Panc1 (cell line): ENCODE measurements around the gene RAB26. TPM values are rescaled to one million over a fixed set of nuclear protein-coding genes. Genes with fewer than 3 reads are reported as not detected.
A peak's percentile ranks its signal among the peaks of the same experiment; 100 is the strongest.

Experiments
- ATAC-seq: fragments of 200-7000 bp; cut with Tn5 transposase; 2 replicates; pipeline ENCODE4 v1.9.1; 2020; ENCODE audit warnings: mild to moderate bottlenecking, moderate library complexity
- BruUV-seq: library from RNA; stranded (reverse); fragments of 400-500 nt; replicated peaks from 2 replicates; lab custom pipeline; 2021; lab: Mats Ljungman, UMichigan
- CTCF ChIA-PET: fragments of 300-600 bp; sonication (Branson Sonifier 250); formaldehyde crosslinking; loops from one replicate; lab custom pipeline; 2022; ENCODE audit warnings: antibody characterized with exemption; lab: Charles Lee
- POLR2A ChIA-PET: fragments of 300-600 bp; sonication (Branson Sonifier 250); formaldehyde crosslinking; loops from one replicate; lab custom pipeline; 2022; ENCODE audit warnings: antibody characterized with exemption; lab: Charles Lee
- DNase-seq: peaks from one replicate; pipeline ENCODE4 v3.0.0-alpha.2; 2010; ENCODE audit warnings: low read depth, low spot score
- H3K27ac ChIP-seq: 2 replicates; pipeline ENCODE4 v1.5.1; 2011; ENCODE audit warnings: mild to moderate bottlenecking, low read length, inconsistent platforms
- H3K27me3 ChIP-seq: fragments of 200-500 bp; sonication (Bioruptor generic); 2 replicates; pipeline ENCODE4 v1.6.0; 2014; ENCODE audit warnings: low read length, inconsistent platforms; ENCODE audit not compliant: control insufficient read depth, insufficient read depth
- H3K36me3 ChIP-seq: fragments of 200-500 bp; sonication (Bioruptor generic); 2 replicates; pipeline ENCODE4 v1.5.1; 2014; ENCODE audit warnings: inconsistent platforms, mild to moderate bottlenecking, low read length, moderate library complexity; ENCODE audit not compliant: control insufficient read depth, insufficient read depth
- H3K4me1 ChIP-seq: 2 replicates; pipeline ENCODE4 v1.5.1; 2011; ENCODE audit warnings: inconsistent platforms, mild to moderate bottlenecking, low read length, moderate library complexity; ENCODE audit not compliant: control insufficient read depth, insufficient read depth
- H3K4me3 ChIP-seq, 2 experiments: 2 replicates each; pipeline ENCODE4 v1.5.1; 2011 to 2012; ENCODE audit warnings: low read depth in 2 of 2, low read length in 2 of 2, mild to moderate bottlenecking in 2 of 2, inconsistent platforms in 1 of 2, moderate library complexity in 1 of 2
- H3K9me3 ChIP-seq: fragments of 200-500 bp; sonication (Bioruptor generic); 2 replicates; pipeline ENCODE4 v1.5.1; 2014; ENCODE audit warnings: low read depth, mild to moderate bottlenecking, inconsistent platforms, low read length, moderate library complexity; ENCODE audit not compliant: control insufficient read depth, insufficient read depth
- CTCF ChIP-seq: fragments of 450-650 bp; IDR thresholded peaks from 2 replicates; pipeline ENCODE4 v1.5.1; 2017; ENCODE audit warnings: mild to moderate bottlenecking
- POLR2AphosphoS5 ChIP-seq: IDR thresholded peaks from 2 replicates; pipeline ENCODE4 v1.6.1; 2012; ENCODE audit warnings: mild to moderate bottlenecking, low read depth, low read length, moderate library complexity
- REST ChIP-seq, 2 experiments: IDR thresholded peaks; 2 replicates each; pipeline ENCODE4 v1.6.1; 2011 to 2012; ENCODE audit warnings: low read depth in 2 of 2, control low read depth in 1 of 2, low read length in 1 of 2, mild to moderate bottlenecking in 1 of 2, moderate library complexity in 1 of 2; ENCODE audit not compliant: insufficient read depth in 1 of 2
- SIN3A ChIP-seq: IDR thresholded peaks from 2 replicates; pipeline ENCODE4 v1.6.1; 2012; ENCODE audit warnings: low read depth, mild to moderate bottlenecking, low read length, moderate library complexity, borderline replicate concordance; ENCODE audit not compliant: insufficient read depth
- TCF7L2 ChIP-seq: IDR thresholded peaks from 2 replicates; pipeline ENCODE4 v1.6.1; 2011; ENCODE audit warnings: mild to moderate bottlenecking, low read depth, low read length, inconsistent platforms
- in situ Hi-C: cut with HindIII; loops from 2 replicates; pipeline ENCODE4 v1.10.0; 2016; ENCODE audit warnings: low sequenced_read_pairs, low pct_unique_long_range_greater_than_20kb
- intact Hi-C: fragments of 100-400 bp; cut with micrococcal nuclease; formaldehyde crosslinking; loops from one replicate; pipeline ENCODE4 v1.10.0; 2022; ENCODE audit not compliant: unreplicated experiment
- total RNA-seq: library from RNA; stranded (reverse); gene quantifications from one replicate; pipeline ENCODE4 v1.2.1, GENCODE V29; 2021; ENCODE audit not compliant: unreplicated experiment

Gene RAB26
- total RNA-seq, 1 experiment from 2014 or later = 92.2 TPM

- Histone ChIP-seq H3K4me3 (peak overlapping the region; percentile 93 to 100), H3K4me1 (peaks cover 48% of the 10 kb centered on the region), H3K27ac (peak overlapping the region; percentile 100), H3K9me3 (no peaks in the 10 kb centered on the region), H3K27me3 (no peaks in the 10 kb centered on the region), H3K36me3 (peaks cover 15% of the 10 kb centered on the region; the same call in 1 of the 2 replicates)
- CTCF ChIA-PET = no interaction called here
- no peak for DNase-seq
- no peak for ATAC-seq
- TF ChIP-seq REST (IDR thresholded peaks at IDR 0.05; ENCODE audit: insufficient read depth in 1 of 2, low read depth in 2 of 2, low read length in 1 of 2) = no peak
- peak; percentile 74 for TF ChIP-seq POLR2AphosphoS5
- peak; percentile 67; the same call in 1 of the 2 replicates for TF ChIP-seq SIN3A
- peak; percentile 28; the same call in 1 of the 2 replicates for TF ChIP-seq CTCF
- no peak for TF ChIP-seq TCF7L2
- in situ Hi-C loops (no loop called here), intact Hi-C loops (no loop called here)
- POLR2A ChIA-PET = interaction anchor here (0.5 to 0.7 kb wide), 4 partner anchors 11 to 130 kb away, joined by 4 to 25 read pairs (median 8); no protein-coding TSS in a partner anchor
- BruUV-seq = no TSS peak
Observed at GRCh38 chr16:2152695-2153506, 4.5 kb downstream of the RAB26 start.

GRCh38 chr16:2154533-2155090 lies 6.2 kb downstream of the RAB26 start:
- no peak for TF ChIP-seq REST (IDR thresholded peaks at IDR 0.05; ENCODE audit: insufficient read depth in 1 of 2, low read depth in 2 of 2, low read length in 1 of 2)
- TF ChIP-seq SIN3A = no peak
- Histone ChIP-seq H3K27me3 (no peaks in the 10 kb centered on the region), H3K36me3 (peaks cover 15% of the 10 kb centered on the region; the same call in 1 of the 2 replicates), H3K4me1 (peaks cover 57% of the 10 kb centered on the region), H3K4me3 (peak overlapping the region; percentile 93 to 100), H3K9me3 (no peaks in the 10 kb centered on the region), H3K27ac (peak overlapping the region; percentile 100)
- TSS peak; percentile 98 for BruUV-seq
- ChIA-PET POLR2A (interaction anchor here (0.7 to 1.1 kb wide), 3 partner anchors 11 to 132 kb away, joined by 3 to 9 read pairs (median 3); no protein-coding TSS in a partner anchor), CTCF (no interaction called here)
- in situ Hi-C loops = no loop called here
- ATAC-seq = no peak
- DNase-seq = no peak
- intact Hi-C loops = no loop called here
